GM04503 (cell line): ENCODE results near the gene IFNGR2.
"Not testable (repeated sequence)": the region's sequence is repeated elsewhere in the genome, so short reads cannot be mapped to it uniquely, and the experiment has no call there.

Experiments used
- DNase-seq: peaks from one replicate; pipeline ENCODE4 v3.0.0-alpha.2; 2012; ENCODE audit warnings: low read depth

Gene IFNGR2

DNA sequence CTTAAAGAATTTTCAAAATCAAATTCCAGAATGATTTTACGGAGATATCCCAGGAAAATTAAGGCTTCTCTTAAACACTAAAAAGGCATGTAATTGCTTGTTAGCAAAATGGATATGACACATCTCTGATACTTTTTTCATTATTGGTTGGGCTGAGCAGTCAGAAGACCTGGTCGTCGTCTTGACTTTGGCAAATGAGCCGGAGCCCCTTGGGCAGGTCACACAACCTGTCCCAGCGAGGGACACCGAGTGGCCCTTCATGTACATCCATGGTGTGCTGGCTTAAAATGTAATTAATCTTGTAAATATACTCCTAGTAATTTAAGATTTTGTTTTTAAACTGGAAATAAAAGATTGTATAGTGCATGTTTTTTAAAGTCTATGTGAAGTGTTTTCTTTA lies 33.9 kb downstream of the IFNGR2 start:
- no peak for DNase-seq

DNA sequence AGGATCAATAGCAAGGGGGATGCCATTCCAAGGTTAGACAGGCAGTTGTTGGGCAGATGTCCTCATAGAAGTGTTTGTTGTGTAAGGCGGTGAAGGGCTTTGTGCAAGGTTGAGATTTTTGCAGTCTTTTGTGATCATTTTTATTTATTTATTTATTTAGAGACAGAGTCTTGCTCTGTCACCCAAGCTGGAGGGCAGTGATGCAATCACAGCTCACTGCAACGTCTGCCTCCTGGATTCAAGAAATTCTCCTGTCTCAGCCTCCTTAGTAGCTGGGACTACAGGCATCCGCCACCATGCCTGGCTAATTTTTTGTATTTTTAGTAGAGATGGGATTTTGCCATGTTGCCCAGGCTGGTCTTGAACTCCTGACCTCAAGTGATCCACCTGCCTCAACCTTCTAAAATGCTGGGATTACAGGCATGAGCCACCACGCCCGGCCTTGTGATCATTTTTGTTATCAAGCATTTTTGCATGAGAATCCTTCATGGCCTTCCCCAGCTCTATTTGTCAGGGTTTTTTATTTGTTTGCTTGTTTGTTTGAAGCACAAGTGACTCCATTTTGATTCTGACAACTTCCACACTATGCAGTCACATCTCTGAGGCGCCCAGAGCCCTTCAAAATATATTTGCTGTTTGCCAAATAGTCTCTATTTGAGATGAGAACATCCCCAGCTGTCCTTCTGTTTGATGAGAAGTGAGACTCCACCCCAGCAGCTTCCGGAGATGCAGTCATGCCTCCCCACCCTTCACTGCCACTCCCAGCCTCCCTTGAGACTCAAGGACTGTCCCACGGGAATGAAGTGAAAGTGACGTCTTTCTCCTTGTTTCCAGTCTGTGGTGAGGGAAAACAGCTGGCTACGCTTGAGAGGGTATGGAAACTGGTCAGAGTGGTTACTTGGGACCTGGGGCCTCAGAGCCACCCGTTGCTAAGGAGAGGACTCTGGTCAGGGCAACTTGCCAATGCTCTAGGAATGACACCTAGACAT lies 38.6 kb downstream of the IFNGR2 start:
- DNase-seq, result peak; percentile 64

DNA sequence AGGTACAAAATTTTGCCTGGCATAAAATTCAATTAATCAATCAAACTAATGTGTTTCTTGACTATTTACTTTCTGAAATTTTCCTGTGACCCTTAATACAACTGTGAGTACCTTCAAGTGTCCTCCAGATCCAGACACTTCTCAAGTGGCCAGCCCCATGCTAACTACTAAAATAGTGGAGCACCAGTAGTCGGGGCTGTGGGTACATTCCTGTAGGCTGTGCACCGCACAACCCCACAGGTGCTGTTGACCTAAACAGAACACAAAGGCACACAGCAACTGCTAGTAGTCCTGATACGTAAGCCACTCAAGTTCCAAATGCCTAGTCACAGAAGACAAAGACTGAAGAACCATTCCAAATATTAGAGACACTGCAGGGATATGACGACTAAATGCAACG lies 40.0 kb downstream of the IFNGR2 start:
- DNase-seq, result no peak

DNA sequence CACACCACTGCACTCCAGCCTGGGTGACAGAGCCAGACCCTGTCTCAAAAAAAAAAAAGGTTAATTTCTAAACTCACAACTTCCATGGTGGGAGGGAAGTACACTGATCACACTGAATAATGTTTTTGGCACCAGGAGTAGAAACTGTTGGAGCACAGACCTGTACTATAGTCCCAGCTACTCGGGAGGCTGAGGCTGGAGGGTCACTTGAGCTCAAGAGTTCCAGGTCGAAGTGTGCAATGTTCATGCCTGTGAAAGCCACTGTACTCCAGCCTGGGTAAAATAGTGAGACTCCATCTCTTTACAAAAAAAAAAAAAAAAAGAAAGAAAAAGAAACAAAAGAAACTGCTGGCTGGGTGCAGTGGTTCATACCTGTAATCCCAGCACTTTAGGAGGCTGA lies 41.3 kb downstream of the IFNGR2 start:
- no peak for DNase-seq

DNA sequence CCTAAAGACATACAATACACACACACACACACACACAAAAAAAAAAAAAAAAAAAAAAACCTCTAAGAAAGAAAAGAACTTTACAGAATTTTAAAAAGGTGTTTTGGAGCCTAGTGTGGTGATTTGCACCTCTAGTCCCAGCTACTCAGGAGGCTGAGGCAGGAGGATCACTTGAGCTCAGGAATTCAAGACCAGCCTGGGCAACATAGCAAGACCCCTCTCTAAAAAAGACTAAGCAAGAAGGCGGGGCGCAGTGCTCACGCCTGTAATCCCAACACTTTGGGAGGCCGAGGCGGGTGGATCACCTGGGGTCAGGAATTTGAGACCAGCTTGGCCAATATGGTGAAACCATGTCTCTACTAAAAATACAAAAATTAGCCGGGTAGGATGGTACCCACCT lies 43.4 kb downstream of the IFNGR2 start:
- not testable (repeated sequence) for DNase-seq

DNA sequence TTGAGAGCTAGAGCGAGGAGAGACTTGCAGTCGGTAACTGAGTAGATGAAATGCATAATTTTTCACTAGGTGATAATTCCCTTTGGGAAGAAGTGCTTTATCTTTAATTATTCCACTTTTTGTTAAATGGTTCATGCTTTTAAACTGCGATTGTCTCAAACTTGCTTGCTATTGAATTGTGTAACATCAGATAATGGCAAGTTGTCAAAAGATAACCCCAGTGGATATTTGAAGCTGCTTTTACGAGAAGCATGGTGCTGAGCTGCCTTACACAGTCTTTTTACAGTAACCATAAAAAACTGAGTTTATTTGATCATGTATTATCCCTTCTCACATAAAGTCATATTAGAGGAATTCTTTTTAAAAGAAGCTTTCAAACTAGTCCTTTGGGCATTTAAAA lies 46.4 kb downstream of the IFNGR2 start:
- DNase-seq, result no peak

DNA sequence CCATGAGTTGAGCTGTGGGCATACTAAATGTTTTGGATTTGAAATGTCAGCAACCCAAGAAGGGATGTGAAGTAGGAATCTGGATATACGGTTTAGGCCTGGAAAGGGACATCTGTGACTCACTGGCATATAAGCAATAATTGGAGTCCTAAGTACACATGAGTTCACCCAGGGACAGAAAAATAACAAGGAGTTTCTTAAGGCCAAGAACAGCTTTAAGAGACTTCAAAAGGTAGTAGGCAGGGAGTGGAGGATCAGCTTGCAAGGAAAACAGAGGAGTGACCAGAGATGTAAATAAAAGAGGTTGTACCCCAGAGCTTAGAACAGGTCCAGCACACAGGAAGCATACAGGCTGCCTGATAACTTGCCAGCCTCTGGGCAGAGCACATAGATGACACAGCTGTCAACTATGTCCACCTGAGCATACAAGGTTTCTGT lies 48.4 kb downstream of the IFNGR2 start:
- no peak for DNase-seq

DNA sequence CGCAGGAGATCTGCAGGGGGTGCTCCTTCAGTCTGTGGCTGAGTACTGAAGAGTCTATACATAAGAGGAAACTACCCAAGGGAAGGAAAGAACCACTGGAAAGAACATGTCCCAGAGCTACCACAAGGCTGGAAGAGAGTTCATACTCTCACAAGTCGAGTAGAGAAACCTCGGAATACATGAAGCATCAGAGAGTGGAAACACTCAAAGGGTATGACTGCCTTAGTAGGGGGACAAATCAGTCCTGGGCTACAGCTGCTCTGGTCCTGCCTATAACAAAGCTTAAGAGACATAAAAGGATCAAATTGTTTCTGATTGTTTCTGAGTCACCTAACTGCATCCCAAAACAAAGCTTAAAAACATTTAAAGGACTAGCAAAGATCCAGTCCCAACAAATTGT lies 49.1 kb downstream of the IFNGR2 start:
- DNase-seq, result no peak

DNA sequence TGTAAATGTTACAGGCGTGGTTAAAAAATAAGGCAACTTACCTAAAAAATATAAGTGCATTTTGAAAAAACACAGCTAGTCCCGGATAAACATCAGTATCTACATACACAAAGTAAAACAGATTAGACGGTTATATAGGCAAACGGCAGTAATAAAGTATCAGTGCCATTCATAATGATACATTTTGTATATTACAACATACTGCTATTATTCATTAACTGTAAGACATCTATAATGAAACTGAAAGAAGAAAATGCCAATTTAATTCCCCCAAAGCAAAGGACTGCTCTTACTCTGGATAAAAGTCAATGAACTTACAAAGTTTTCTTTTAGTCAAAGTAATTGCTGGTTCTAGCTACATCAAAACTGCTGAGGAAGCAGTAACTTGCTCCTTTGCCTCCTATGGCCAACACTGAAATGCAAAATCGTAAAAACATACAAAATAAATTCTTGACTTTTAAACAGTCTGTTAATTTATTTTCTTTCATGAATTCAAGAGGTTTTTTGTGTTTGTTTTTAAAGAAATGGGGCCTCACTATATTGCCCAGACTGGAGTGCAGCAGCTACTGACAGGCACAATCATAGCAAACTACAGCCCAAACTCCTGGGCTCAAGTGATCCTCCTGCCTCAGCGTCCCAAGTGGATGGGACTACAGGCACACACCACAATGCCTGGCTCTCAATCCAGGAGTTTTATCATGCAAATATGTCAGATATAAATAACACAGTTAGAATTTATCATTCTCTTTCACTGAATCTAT lies 52.7 kb downstream of the IFNGR2 start:
- no peak for DNase-seq

DNA sequence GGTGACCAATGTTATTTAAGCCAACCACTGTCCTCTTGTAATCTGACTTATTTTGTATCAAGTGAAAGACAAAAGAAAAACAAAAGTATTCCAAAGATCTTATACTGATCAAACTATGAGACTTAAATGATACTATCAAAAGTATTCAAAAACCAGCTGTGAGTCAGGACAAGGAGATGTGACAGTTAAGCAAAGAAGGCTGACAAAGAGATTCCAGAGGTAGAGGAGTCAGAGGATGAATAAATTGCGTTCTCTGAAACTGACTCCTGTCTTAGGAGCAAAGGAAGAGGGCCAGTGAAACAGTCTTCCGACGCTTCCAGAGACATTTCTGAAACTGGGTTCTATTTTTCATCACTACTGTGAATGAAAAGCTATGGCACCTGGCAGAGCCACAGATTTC lies 55.6 kb downstream of the IFNGR2 start:
- no peak for DNase-seq

DNA sequence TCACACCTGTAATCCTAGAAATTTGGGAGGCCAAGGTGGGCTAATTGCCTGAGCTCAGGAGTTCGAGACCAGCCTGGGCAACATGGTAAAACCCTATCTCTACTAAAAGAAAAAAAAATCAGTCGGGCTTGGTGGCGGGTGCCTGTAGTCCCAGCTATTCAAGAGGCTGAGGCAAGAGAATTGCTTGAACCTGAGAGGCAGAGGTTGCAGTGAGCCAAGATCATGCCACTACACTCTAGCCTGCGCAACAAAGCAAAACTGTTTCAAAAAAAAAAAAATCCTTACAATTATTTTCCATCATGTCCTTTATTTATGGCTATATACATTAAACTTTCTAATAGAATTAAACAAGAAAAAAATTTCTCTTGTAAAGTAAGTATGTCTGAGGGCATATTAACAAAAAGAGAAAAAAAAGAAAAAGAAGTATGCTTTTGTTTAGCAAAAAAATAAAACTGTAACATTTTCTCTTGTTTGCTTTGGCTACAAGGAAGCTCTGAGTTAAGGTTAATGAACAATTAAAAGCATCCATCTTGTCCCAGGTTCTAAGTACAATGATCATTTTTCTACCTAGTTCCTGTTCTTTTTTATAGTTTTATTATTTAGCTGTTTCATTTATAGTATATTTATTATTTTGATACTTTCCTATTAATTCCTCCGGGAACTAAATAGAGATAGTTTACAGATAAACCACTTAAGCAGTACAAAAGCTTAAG lies 58.5 kb downstream of the IFNGR2 start:
- DNase-seq, result no peak

DNA sequence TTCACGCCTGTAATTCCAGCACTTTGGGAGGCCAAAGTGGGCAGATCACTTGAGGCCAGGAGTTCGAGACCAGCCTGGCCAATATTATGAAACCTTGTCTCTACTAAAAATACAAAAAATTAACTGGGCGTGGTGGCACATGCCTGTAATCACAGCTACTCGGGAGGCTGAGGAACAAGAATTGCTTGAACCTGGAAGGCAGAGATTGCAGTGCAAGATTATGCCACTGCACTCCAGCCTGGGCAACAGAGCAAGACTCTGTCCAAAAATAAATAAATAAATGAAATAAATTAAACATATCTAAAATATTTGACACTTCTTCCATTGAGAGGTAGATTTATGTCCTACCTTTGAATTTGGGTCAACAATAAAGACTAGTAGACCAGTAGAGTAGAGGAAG lies 66.0 kb downstream of the IFNGR2 start:
- DNase-seq, result not testable (repeated sequence)

DNA sequence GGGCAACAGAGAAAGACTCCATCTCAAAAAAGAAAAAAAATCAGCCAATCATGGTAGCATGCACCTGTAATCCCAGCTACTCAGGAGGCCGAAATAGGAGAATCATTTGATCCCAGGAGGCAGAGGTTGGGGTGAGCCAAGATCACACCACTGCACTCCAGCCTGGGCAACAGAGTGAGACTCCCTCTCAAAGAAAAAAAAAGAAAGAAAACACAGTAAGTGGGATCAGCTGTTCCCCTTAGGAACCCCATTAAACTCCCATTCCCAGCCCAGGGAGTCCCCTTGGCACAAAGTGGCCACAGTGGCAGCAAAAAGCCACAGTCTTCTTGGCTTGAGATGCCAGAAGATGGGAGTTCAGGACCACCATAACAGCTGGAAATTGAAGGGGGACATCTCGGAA lies 67.5 kb downstream of the IFNGR2 start:
- DNase-seq, result no peak

DNA sequence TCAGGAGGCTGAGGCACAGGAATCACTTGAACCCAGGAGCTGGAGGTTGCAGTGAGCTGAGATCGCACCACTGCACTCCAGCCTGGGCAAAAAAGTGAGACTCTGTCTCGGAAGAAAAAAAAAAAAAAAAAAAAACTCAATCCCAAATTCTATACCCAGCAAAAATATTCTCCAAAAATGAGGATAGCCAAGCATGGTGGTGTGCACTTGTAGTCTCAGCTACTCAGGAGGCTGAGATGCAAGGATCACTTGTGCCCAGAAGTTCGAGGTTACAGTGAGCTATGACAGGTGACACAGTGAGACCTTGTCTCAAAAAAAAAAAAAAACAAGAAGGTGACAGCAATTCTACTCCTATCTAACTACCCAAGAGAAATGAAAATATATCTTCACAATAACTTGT lies 70.1 kb downstream of the IFNGR2 start:
- DNase-seq, result no peak

DNA sequence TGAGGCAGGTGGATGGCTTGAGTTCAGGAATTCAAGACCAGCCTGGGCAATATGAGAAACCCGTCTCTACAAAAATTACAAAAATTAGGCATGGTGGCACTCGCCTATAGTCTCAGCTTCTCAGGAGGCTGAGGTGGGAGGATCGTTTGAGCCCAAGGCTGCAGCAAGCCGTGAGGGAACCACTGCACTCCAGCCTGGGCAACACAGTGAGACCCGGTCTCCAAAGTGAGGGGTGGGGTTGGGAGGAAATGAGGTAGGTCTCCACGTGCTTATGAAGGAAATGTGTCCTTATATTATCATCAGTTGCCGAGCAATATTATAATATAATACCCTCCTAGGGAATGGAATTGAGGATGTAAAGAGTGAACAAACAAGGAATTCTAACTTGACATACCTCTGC lies 73.9 kb downstream of the IFNGR2 start:
- no peak for DNase-seq

DNA sequence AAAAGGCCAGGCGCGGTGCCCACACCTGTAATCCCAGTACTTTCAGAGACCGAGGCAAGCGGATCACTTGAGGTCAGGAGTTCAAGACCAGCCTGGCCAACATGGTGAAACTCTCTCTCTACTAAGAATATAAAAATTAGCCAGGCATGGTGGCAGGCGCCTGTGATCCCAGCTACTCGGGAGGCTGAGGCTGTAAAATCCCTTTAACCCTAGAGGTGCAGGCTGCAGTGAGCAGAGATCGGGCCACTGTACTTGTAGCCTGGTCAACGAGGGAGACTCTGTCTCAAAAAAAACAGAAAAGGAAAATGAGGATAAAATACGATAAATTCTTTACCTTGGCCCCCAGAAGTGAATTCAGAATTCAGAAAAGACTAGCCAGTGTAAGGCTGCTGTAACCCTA lies 75.0 kb downstream of the IFNGR2 start:
- DNase-seq, result no peak

DNA sequence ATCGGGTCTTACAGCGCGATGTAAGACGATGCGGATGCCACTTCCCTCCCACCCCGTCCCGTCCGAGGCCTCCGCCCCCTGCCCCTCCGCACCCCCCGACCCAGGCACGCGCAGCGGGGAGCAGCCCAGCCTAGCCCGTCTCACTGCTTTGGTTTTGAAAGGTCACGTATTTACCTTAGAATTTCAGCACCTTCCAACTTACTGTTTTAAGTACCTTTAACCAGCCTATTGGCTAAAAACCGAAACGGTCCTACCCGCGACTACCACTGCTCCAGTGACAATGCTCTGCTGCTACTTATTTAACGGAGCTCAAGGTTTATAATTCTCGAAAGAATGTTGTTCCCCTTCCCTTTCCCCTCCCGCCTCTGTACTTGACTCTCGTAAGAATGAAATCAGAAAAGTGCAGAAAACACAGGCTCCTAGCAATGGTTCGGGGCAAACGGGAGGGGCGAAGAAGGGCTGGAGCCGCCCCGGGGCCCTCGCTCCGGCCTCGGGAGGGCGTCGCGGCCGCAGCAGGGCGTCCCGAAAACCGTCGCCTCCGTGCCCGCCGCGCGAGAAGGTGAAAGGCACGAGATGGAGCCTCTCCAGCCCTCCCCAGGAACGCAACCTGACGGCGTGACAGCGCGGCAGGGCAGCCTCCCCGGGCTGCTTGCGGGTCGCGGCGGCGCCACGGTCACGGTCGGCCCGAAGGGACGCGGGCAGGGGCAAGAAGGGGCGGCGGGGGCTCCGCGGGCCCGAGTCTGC lies 75.9 kb downstream of the IFNGR2 start:
- DNase-seq, result no peak

DNA sequence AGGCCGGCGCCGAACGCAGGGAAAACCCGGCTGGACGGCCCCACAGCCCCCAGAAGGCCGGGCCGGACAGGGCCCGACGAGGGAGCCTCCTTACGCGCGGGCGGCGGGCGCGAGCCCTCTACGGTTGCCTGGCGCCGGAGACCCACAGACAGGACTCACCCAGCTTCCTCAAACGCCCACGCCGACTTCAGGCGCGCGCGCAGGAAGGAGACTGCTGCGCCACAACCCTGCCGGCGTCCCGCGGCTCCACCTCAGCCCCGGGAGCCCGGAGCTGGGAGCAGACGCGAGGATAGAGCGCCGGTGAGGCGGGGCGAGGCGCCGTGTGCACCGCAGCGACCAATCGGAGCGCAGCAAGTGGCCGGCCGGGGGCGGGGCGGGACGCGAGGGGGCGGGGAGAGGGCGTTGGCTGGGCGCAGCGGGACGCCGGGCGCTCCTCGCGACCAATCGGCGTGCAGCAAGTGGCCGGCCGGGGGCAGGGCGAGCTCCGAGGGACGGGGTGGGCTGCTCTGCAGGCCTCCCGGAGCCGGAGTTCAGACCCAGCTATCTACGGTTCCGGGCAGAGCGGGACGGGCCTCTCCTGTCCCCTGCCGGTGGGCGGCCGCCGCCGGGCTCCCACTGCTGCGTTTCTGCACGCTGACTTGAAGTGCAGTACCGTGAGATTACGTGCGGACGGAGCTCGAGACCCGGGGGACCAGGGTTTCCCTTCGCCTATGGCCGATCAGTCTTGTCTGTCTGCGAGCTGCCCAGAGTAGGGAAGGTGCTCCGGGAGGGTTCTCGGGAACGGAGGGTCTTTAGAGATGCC lies 76.7 kb downstream of the IFNGR2 start, which contains the start of gene TMEM50B:
Gene TMEM50B, minus strand, starts transcription at position 296 of the 802 bp plus-strand sequence. CDS start 11,089 bp downstream, outside the sequence.
- DNase-seq, result peak; percentile 71

DNA sequence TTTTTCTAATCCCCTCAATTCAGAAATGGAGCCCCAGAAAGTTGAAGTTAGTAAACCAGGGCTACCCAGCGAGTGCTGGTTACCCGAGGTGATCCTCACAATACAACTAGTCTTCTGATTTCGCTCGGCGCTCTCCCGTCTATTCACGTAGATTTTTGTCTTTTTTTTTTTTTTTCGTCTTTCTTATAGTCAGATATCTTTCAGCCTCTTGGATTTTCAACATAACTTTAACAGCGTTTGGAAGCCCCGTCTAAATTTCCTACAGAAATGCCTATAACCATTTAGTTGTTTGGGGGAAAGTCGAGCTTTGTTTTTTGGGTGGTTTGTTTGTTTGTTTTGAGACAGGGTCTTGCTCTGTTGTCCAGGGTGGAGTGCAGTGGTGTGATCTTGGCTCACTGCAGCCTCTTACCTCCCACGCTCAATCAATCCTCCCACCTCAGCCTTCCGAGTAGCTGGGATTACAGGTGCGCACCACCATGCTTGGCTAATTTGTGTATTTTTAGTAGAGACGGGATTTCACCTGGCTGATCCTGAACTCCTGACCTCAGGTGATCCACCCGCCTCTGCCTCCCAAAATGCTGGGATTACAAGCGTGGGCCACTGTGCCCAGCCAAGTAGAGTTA lies 77.4 kb downstream of the IFNGR2 start:
- no peak for DNase-seq

DNA sequence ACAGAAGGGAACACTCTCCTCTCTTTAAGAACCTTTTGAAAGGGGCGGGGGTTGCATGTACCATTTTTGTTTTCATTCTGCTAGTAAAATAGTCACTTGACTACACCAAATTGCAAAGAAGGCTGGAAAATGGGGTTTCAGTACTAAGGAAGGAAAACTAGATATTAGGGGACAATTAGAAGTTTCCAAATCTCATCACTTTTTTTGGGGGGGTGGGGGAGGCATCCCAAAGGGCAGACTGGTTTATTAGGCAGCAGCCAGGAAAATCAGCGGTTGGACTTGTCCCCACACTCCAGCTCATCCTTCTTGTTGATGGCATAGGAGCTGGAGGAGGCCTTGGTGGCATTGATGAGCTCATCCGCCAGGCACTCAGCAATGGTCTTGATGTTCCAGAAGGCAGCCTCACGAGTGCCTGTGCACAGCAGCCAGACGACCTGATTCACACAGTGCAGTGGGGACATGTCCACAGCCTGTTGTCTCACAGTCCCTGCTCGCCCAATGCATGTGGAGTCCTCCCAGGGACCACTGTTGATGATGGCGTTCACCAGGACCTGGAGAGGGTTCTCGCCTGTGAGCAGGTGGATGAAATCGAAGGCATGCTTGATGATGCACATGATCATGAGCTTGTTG lies 78.2 kb downstream of the IFNGR2 start:
- no peak for DNase-seq
